Liver (tissue), 9 donors: ENCODE results near the gene ZIC2. TPM values are rescaled to one million over a fixed set of nuclear protein-coding genes. Genes with fewer than 3 reads are reported as not detected.
"Not testable (repeated sequence)": the region's sequence is repeated elsewhere in the genome, so short reads cannot be mapped to it uniquely, and the experiment has no call there.

ENCODE experiments used
- DNase-seq: peaks from one replicate; pipeline ENCODE4 v3.0.0-alpha.2; 2017; ENCODE audit warnings: low spot score
- H3K27ac ChIP-seq, 2 donors: one replicate each; pipeline ENCODE4 v1.7.0; 2013; ENCODE audit warnings: inconsistent platforms in 2 of 2, low read length in 2 of 2, control low read depth in 1 of 2, low read depth in 1 of 2, mild to moderate bottlenecking in 1 of 2
- H3K27me3 ChIP-seq, 4 donors: one replicate each; pipeline versions ENCODE4 v1.6.1 to v1.7.0; 2013; ENCODE audit warnings: low read length in 3 of 4, inconsistent platforms in 1 of 4, mild to moderate bottlenecking in 1 of 4, moderate library complexity in 1 of 4; ENCODE audit not compliant: control insufficient read depth in 4 of 4, insufficient read depth in 4 of 4
- H3K36me3 ChIP-seq, 4 donors: one replicate each; pipeline versions ENCODE4 v1.6.1 to v1.7.0; 2013; ENCODE audit warnings: low read length in 3 of 4, mild to moderate bottlenecking in 3 of 4, low read depth in 1 of 4, moderate library complexity in 1 of 4; ENCODE audit not compliant: control insufficient read depth in 4 of 4, insufficient read depth in 3 of 4
- H3K4me1 ChIP-seq, 4 donors: one replicate each; pipeline versions ENCODE4 v1.6.1 to v1.7.0; 2013; ENCODE audit warnings: low read length in 3 of 4, mild to moderate bottlenecking in 3 of 4, moderate library complexity in 1 of 4; ENCODE audit not compliant: control insufficient read depth in 4 of 4, insufficient read depth in 4 of 4
- H3K4me3 ChIP-seq, 3 donors: one replicate each; pipeline versions ENCODE4 v1.6.1 to v1.7.0; 2013; ENCODE audit warnings: low read length in 3 of 3, control low read depth in 1 of 3, low read depth in 1 of 3, mild to moderate bottlenecking in 1 of 3
- H3K9ac ChIP-seq, 2 donors: one replicate each; pipeline ENCODE4 v1.7.0; 2013; ENCODE audit warnings: low read length in 2 of 2, mild to moderate bottlenecking in 2 of 2, moderate library complexity in 2 of 2, control low read depth in 1 of 2, low read depth in 1 of 2
- H3K9me3 ChIP-seq, 4 donors: one replicate each; pipeline versions ENCODE4 v1.6.1 to v1.7.0; 2013; ENCODE audit warnings: low read length in 3 of 4; ENCODE audit not compliant: control insufficient read depth in 4 of 4
- ATF3 ChIP-seq: IDR thresholded peaks from 2 replicates; pipeline ENCODE4 v1.6.1; 2016; ENCODE audit warnings: antibody characterized with exemption
- EGR1 ChIP-seq, 2 donors: IDR thresholded peaks; 2 replicates each; pipeline ENCODE4 v1.6.1; 2016 to 2018; ENCODE audit warnings: antibody characterized with exemption in 2 of 2, low read depth in 2 of 2
- FOXA1 ChIP-seq: IDR thresholded peaks from 2 replicates; pipeline ENCODE4 v1.6.1; 2016; ENCODE audit warnings: antibody characterized with exemption
- FOXA2 ChIP-seq: IDR thresholded peaks from 2 replicates; pipeline ENCODE4 v1.6.1; 2016; ENCODE audit warnings: antibody characterized with exemption
- GABPA ChIP-seq, 2 donors: IDR thresholded peaks in 1 of 2; conservative IDR thresholded peaks in 1 of 2; 2 replicates each; pipeline ENCODE4 v1.6.1; 2016; ENCODE audit warnings: antibody characterized with exemption in 2 of 2, mild to moderate bottlenecking in 1 of 2, moderate library complexity in 1 of 2
- HNF4A ChIP-seq, 2 donors: conservative IDR thresholded peaks; 2 replicates each; pipeline ENCODE4 v1.6.1; 2016; ENCODE audit warnings: antibody characterized with exemption in 2 of 2, mild to moderate bottlenecking in 2 of 2
- JUND ChIP-seq, 2 donors: IDR thresholded peaks; 2 replicates each; pipeline ENCODE4 v1.6.1; 2016; ENCODE audit warnings: antibody characterized with exemption in 2 of 2
- MAX ChIP-seq: IDR thresholded peaks from 2 replicates; pipeline ENCODE4 v1.6.1; 2016; ENCODE audit warnings: antibody characterized with exemption
- NR2F2 ChIP-seq: IDR thresholded peaks from 2 replicates; pipeline ENCODE4 v1.6.1; 2016; ENCODE audit warnings: antibody characterized with exemption
- RAD21 ChIP-seq, 2 donors: IDR thresholded peaks; 2 replicates each; pipeline ENCODE4 v1.6.1; 2016; ENCODE audit warnings: antibody characterized with exemption in 2 of 2, mild to moderate bottlenecking in 2 of 2
- RXRA ChIP-seq, 2 donors: IDR thresholded peaks; 2 replicates each; pipeline ENCODE4 v1.6.1; 2017 to 2018; ENCODE audit warnings: antibody characterized with exemption in 2 of 2, mild to moderate bottlenecking in 1 of 2
- SP1 ChIP-seq: IDR thresholded peaks from 2 replicates; pipeline ENCODE4 v1.6.1; 2018; ENCODE audit warnings: antibody characterized with exemption, mild to moderate bottlenecking
- TAF1 ChIP-seq: conservative IDR thresholded peaks from 2 replicates; pipeline ENCODE4 v1.6.1; 2016; ENCODE audit warnings: antibody characterized with exemption, mild to moderate bottlenecking
- YY1 ChIP-seq: IDR thresholded peaks from 2 replicates; pipeline ENCODE4 v1.6.1; 2016; ENCODE audit warnings: antibody characterized with exemption, mild to moderate bottlenecking
- WGBS: extraction: QIAGEN DNeasy Blood & Tissue Kit; methylation state at CpG from one replicate; pipeline ENCODE4 v1.1.7; 2013; 5-methylcytosine and 5-hydroxymethylcytosine counted together
- polyA plus RNA-seq, 2 donors: library from polyadenylated mRNA; stranded (reverse) in 1 of 2; unstranded in 1 of 2; fragments of 200-250 nt in 1 of 2; fragments of >200 nt in 1 of 2; fragmentation: Nextera tagmentation in 1 of 2; extraction: Ambion mirVana in 1 of 2; gene quantifications; one replicate each; pipeline versions ENCODE4 v1.2.1 to v1.2.3, GENCODE V29; 2013 to 2015
- total RNA-seq, 2 donors: library from RNA; depleted of rRNA; stranded (reverse); fragments of >200 nt; gene quantifications; one replicate each; pipeline ENCODE4 v1.2.3, GENCODE V29; 2014
- TF ChIP-seq, protein P1 (sequence below): IDR thresholded peaks from 2 replicates; pipeline ENCODE4 v1.6.1; 2016; ENCODE audit warnings: antibody characterized with exemption, mild to moderate bottlenecking
- donor health status: healthy.
- donor health status: healthy.
- donor health status: healthy.
- donor health status: healthy.
- donor health status: healthy.

ZIC2 gene
- total and polyA plus RNA-seq, 4 donors: not detected

DNA sequence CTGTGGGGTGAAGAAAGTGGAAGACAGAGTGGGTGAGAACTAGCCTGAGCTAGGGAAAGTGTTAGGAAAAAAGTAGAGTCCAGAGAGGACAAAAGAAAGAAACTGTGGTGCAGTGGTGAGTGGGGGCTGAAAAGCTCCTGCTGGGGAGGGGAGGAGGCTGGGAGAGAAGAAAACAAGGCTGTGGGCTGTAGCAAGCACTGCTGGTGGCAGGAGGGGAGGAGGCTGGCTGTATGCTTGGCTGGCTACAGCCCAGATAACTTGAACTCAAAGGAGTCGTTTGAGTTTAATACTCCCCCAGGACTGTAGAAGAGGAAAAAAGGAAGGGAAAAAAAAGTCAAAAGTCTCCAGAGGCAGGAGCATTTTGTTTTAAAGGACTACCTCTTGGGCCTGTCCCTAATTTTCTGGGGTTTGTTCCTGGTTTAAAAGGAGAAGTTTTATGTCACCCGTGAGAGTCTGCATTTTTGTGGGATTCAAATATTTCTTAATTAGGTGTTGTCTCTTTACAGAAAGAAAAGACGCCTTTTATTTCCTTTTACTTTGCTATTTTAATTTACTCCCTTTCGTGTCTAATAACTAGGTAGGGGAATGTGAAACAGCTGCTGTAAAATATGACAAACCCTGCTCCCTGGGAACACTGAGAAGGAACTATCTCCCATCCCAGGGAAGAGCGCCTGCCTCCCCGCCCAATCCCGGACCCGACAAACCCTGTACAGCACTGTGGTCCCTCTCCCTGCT, 31.7 kb upstream of the ZIC2 start:
- Histone ChIP-seq H3K4me3 (no peak overlapping the region), H3K27ac (no peak overlapping the region), H3K9me3 (no peaks in the 10 kb centered on the region), H3K9ac (no peak overlapping the region), H3K27me3 (no peaks in the 10 kb centered on the region), H3K4me1 (no peaks in the 10 kb centered on the region), H3K36me3 (no peaks in the 10 kb centered on the region)
- WGBS: 75% methylated on average over 8 of the region's 8 CpGs
- no peak for TF ChIP-seq FOXA1
- no peak for TF ChIP-seq RAD21 (IDR thresholded peaks at IDR 0.05)
- TF ChIP-seq TAF1: no peak
- TF ChIP-seq RXRA (IDR thresholded peaks at IDR 0.05): no peak
- TF ChIP-seq GABPA (IDR thresholded peaks at IDR 0.05 in 1 of 2, conservative IDR thresholded peaks at IDR 0.05 in 1 of 2): no peak
- no peak for TF ChIP-seq HNF4A (conservative IDR thresholded peaks at IDR 0.05)
- no peak for TF ChIP-seq SP1
- no peak for TF ChIP-seq FOXA2
- no peak for DNase-seq

GRCh38 chr13:99951666-99952065, 29.9 kb upstream of the ZIC2 start:
- 95% methylated on average over 1 of the region's 1 CpG for WGBS

DNA sequence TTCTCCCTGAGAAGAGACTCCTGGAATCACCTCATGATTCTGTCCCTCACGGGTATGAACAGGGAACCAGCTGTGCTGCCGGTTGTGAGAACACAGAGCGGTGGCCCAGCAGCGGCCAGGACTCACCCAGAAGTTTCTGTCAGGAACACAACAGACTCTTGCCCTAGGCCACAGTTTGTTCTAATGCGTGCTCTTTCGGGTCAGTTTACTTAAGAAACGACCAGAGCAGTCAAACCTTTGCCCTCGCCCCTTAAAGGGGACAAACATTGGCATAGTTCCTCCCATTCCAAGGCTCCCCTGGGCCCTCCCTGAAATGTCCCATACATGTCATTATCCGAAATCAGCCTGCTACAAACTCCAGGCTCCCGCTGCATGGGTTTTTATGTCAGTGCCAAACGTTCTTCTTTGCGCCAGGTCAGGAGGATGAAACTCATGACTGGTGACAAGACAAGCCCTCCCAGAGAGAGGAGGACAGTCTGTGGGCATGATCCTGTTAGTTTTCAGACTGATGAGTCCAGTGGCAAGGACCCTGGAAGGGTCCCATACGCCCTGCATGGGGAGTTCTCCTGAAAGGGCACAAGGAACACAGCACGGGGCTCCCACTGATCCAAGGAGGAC, 28.3 kb upstream of the ZIC2 start:
- WGBS: 52% methylated on average over 14 of the region's 14 CpGs
- Histone ChIP-seq H3K4me1 (peaks cover 10 to 21% (median 15%) of the 10 kb centered on the region in 4 donors), H3K27ac (no peak overlapping the region), H3K36me3 (no peaks in the 10 kb centered on the region), H3K9me3 (no peaks in the 10 kb centered on the region), H3K27me3 (peaks cover 0 to 6% (median 4%) of the 10 kb centered on the region in 4 donors), H3K9ac (no peak overlapping the region), H3K4me3 (no peak overlapping the region)
- no peak for TF ChIP-seq TAF1
- TF ChIP-seq HNF4A (conservative IDR thresholded peaks at IDR 0.05): peak; percentile 39 to 40
- DNase-seq: no peak

More at GRCh38 chr13:99951666-99952065, 29.9 kb upstream of the ZIC2 start:
- DNase-seq, H3K4me3 ChIP-seq, H3K36me3 ChIP-seq, H3K9ac ChIP-seq, H3K9me3 ChIP-seq, H3K27ac ChIP-seq, H3K27me3 ChIP-seq: not testable (repeated sequence)
- peaks cover 1 to 12% (median 9%) of the 10 kb centered on the region in 4 donors for H3K4me1 ChIP-seq

DNA sequence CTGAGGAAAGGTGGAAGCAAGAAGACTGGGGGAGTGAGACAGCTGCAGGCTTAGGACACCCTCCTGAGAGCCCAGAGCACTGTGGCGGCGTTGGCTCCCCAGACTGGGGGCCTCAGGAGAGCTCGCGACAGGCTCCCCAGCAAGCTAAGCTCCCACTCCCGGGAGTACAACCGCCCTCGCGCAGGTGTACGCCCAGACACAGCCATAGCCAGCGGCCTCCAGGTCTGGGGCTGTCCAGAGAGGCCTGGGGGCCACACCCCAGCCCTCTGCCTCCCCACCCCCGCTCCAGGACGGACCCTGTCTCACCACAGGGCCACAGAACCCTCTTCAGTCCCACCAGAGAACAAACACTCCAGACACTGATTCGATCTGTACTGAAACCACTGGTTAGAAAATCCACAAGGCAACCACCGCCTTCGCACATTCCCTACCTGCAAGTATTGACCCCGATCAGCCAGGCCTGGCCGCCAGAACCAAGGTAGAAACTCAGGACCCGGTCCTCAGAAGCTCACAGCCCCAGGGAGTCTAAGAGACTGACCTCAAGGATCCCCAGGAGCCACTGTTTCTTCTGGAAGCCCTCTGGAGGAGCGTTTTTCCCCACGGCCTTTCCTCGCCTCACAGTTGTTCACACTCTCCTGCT, 26.4 kb upstream of the ZIC2 start:
- WGBS: 76% methylated on average over 21 of the region's 21 CpGs
- H3K4me1 ChIP-seq: peaks cover 12 to 25% (median 18%) of the 10 kb centered on the region in 4 donors
- no peak for DNase-seq
- no peak overlapping the region for H3K27ac ChIP-seq
- H3K9me3 ChIP-seq: no peaks in the 10 kb centered on the region
- no peaks in the 10 kb centered on the region for H3K36me3 ChIP-seq
- peaks cover 3 to 18% (median 4%) of the 10 kb centered on the region in 4 donors for H3K27me3 ChIP-seq
- H3K9ac ChIP-seq: no peak overlapping the region
- H3K4me3 ChIP-seq: no peak overlapping the region
- TF ChIP-seq YY1 (no peak), EGR1 (IDR thresholded peaks at IDR 0.05; ENCODE audit: low read depth in 2 of 2) (no peak), RAD21 (IDR thresholded peaks at IDR 0.05) (no peak), JUND (IDR thresholded peaks at IDR 0.05) (no peak), GABPA (IDR thresholded peaks at IDR 0.05 in 1 of 2, conservative IDR thresholded peaks at IDR 0.05 in 1 of 2) (no peak), FOXA1 (no peak), FOXA2 (no peak), TAF1 (no peak), HNF4A (conservative IDR thresholded peaks at IDR 0.05) (no peak), NR2F2 (no peak), MAX (no peak), ATF3 (no peak), RXRA (IDR thresholded peaks at IDR 0.05) (no peak)
- TF ChIP-seq, protein P1, sequence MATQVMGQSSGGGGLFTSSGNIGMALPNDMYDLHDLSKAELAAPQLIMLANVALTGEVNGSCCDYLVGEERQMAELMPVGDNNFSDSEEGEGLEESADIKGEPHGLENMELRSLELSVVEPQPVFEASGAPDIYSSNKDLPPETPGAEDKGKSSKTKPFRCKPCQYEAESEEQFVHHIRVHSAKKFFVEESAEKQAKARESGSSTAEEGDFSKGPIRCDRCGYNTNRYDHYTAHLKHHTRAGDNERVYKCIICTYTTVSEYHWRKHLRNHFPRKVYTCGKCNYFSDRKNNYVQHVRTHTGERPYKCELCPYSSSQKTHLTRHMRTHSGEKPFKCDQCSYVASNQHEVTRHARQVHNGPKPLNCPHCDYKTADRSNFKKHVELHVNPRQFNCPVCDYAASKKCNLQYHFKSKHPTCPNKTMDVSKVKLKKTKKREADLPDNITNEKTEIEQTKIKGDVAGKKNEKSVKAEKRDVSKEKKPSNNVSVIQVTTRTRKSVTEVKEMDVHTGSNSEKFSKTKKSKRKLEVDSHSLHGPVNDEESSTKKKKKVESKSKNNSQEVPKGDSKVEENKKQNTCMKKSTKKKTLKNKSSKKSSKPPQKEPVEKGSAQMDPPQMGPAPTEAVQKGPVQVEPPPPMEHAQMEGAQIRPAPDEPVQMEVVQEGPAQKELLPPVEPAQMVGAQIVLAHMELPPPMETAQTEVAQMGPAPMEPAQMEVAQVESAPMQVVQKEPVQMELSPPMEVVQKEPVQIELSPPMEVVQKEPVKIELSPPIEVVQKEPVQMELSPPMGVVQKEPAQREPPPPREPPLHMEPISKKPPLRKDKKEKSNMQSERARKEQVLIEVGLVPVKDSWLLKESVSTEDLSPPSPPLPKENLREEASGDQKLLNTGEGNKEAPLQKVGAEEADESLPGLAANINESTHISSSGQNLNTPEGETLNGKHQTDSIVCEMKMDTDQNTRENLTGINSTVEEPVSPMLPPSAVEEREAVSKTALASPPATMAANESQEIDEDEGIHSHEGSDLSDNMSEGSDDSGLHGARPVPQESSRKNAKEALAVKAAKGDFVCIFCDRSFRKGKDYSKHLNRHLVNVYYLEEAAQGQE: no peak
